ENCODE results near the gene ANKRD23. TPM values are rescaled to one million over a fixed set of nuclear protein-coding genes. Genes with fewer than 3 reads are reported as not detected.

ANKRD23 gene
- total and polyA plus RNA-seq, 2 of the 4 experiments (the other 2 are of a cell fraction): 0.54 to 1.5 TPM

DNA sequence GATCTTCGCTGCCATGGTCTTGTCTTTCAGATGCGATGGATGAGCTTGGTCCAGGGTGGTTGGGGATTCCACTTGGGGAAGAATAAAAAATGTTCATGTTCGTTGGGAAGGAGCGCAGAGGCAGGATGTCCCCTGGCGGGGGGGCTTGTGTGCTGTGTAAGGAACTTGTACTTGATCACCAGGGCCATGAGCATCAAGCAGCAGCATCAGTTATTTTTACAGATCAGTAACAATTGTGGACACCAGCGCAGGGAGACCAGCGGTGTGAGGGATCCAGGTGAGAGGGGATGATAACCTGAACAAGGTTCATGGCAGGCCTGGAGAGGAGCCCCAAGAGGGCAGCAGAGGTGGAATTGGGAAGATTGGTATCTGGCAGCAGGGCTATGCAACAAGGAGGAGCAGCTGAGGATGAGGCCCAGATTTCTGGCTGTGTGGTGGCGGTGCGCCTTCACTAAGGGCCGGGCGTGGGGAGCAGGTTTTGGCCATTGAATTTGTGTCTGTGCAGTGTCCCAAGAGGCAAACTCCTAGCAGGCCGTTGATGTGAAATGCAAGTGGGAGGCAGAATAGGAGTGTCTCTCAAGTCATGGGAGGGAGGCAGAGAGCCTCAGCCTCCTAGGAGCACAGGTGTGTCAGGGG lies 23.8 kb downstream of the ANKRD23 start:
- Histone ChIP-seq H4K20me1 (ENCODE audit: insufficient read depth, low read length) (peaks cover 59% of the 10 kb centered on the region), H3K18ac (ENCODE audit: low read depth, low read length) (no peak overlapping the region), H4K91ac (ENCODE audit: insufficient read depth, low read depth, low read length) (no peak overlapping the region), H2BK5ac (ENCODE audit: low read depth, low read length, poor library complexity, severe bottlenecking) (no peak overlapping the region), H3K56ac (ENCODE audit: extremely low read depth, insufficient read depth, low read length) (no peak overlapping the region), H2BK20ac (ENCODE audit: low read depth, low read length) (no peak overlapping the region), H3K9ac (ENCODE audit: low read depth, low read length) (no peak overlapping the region), H3K23ac (ENCODE audit: low read depth, low read length) (no peak overlapping the region), H3K9me3 (ENCODE audit: control insufficient read depth, insufficient read depth, low read length) (no peaks in the 10 kb centered on the region), H2BK15ac (ENCODE audit: low read depth, low read length) (no peak overlapping the region), H2AFZ (replicated peaks; ENCODE audit: low read length, poor library complexity) (no peak overlapping the region), H3K4ac (ENCODE audit: low read depth, low read length) (no peak overlapping the region), H3K27me3 (ENCODE audit: control insufficient read depth, insufficient read depth, low read length) (no peaks in the 10 kb centered on the region), H2BK120ac (ENCODE audit: low read depth, low read length) (no peak overlapping the region), H4K5ac (ENCODE audit: low read depth, low read length) (no peak overlapping the region), H3K4me3 (ENCODE audit: insufficient read depth, low read depth, low read length) (no peak overlapping the region), H3K14ac (replicated peaks; ENCODE audit: low read depth, low read length) (no peak overlapping the region), H3K36me3 (ENCODE audit: control insufficient read depth, insufficient read depth, low read length) (peaks cover 7% of the 10 kb centered on the region; the same call in 1 of the 2 replicates), H3K9me1 (ENCODE audit: insufficient read depth, low read length) (peaks cover 18% of the 10 kb centered on the region), H3K27ac (ENCODE audit: insufficient read depth, low read length) (no peak overlapping the region), H3K4me1 (ENCODE audit: control insufficient read depth, insufficient read depth, low read length) (peaks cover 14% of the 10 kb centered on the region), H2AK9ac (replicated peaks; ENCODE audit: low read depth, low read length, poor library complexity) (no peak overlapping the region), H3K4me2 (ENCODE audit: low read depth, low read length) (no peak overlapping the region), H2AK5ac (ENCODE audit: low read depth, low read length) (no peak overlapping the region; the same call in 1 of the 2 replicates), H3K79me1 (ENCODE audit: low read depth in 1 of 2, low read length in 2 of 2) (peaks cover 23 to 61% of the 10 kb centered on the region in 2 experiments), H4K8ac (ENCODE audit: low read depth in 2 of 2, low read length in 2 of 2) (no peak overlapping the region)
- BruUV-seq (replicated peaks): no TSS peak
- POLR2A ChIA-PET (ENCODE audit: unreplicated experiment): no interaction called here
- 90% methylated on average over 6 of the region's 12 CpGs; no CpG with 5 or more reads in 1 of the 2 experiments for WGBS, 2 experiments (ENCODE audit: extremely low coverage in 2 of 2, insufficient read length in 1 of 2)
- TF ChIP-seq MXI1 (IDR thresholded peaks at IDR 0.05; ENCODE audit: borderline replicate concordance, low read depth, low read length) (no peak), NFE2L2 (IDR thresholded peaks at IDR 0.05; ENCODE audit: low read depth, low read length) (no peak), BHLHE40 (IDR thresholded peaks at IDR 0.05; ENCODE audit: low read depth, low read length) (no peak), RCOR1 (IDR thresholded peaks at IDR 0.05; ENCODE audit: insufficient replicate concordance, low read length) (no peak), CEBPB (IDR thresholded peaks at IDR 0.05; ENCODE audit: low read depth, low read length) (no peak), SMC3 (IDR thresholded peaks at IDR 0.05; ENCODE audit: low read depth, low read length) (no peak), FOS (IDR thresholded peaks at IDR 0.05; ENCODE audit: low read depth, low read length) (no peak), RAD21 (IDR thresholded peaks at IDR 0.05; ENCODE audit: low read length) (no peak), CHD1 (IDR thresholded peaks at IDR 0.05; ENCODE audit: low read depth, low read length) (no peak)
- TF ChIP-seq, protein P1, sequence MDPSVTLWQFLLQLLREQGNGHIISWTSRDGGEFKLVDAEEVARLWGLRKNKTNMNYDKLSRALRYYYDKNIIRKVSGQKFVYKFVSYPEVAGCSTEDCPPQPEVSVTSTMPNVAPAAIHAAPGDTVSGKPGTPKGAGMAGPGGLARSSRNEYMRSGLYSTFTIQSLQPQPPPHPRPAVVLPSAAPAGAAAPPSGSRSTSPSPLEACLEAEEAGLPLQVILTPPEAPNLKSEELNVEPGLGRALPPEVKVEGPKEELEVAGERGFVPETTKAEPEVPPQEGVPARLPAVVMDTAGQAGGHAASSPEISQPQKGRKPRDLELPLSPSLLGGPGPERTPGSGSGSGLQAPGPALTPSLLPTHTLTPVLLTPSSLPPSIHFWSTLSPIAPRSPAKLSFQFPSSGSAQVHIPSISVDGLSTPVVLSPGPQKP (IDR thresholded peaks at IDR 0.05; ENCODE audit: borderline replicate concordance, low read depth, low read length): no peak
- TF ChIP-seq, protein P2, sequence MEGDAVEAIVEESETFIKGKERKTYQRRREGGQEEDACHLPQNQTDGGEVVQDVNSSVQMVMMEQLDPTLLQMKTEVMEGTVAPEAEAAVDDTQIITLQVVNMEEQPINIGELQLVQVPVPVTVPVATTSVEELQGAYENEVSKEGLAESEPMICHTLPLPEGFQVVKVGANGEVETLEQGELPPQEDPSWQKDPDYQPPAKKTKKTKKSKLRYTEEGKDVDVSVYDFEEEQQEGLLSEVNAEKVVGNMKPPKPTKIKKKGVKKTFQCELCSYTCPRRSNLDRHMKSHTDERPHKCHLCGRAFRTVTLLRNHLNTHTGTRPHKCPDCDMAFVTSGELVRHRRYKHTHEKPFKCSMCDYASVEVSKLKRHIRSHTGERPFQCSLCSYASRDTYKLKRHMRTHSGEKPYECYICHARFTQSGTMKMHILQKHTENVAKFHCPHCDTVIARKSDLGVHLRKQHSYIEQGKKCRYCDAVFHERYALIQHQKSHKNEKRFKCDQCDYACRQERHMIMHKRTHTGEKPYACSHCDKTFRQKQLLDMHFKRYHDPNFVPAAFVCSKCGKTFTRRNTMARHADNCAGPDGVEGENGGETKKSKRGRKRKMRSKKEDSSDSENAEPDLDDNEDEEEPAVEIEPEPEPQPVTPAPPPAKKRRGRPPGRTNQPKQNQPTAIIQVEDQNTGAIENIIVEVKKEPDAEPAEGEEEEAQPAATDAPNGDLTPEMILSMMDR (conservative IDR thresholded peaks at IDR 0.05; ENCODE audit: low read depth, low read length): no peak
- dilution Hi-C loops (cut with HindIII; ENCODE audit: low sequenced_read_pairs, unreplicated experiment) (no loop called here), in situ Hi-C loops (cut with MboI; ENCODE audit: low sequenced_read_pairs) (no loop called here), intact Hi-C loops (cut with micrococcal nuclease) (no loop called here)
- ATAC-seq (ENCODE audit: low read depth) (no peak), DNase-seq (no peak)
- CTCF ChIA-PET: no interaction called here

All from IMR-90 (cell line).